ENCODE results near the gene ZNF609. TPM values are rescaled to one million over a fixed set of nuclear protein-coding genes. Genes with fewer than 3 reads are reported as not detected.

ZNF609 gene
- polyA plus RNA-seq, 3 donors = 1.3 to 13.2 (median 1.7) TPM

GRCh38 chr15:64527263-64527984 lies 67.0 kb downstream of the ZNF609 start:
- Histone ChIP-seq H3K36me3 (replicated peaks in 1 of 2; ENCODE audit: control insufficient read depth in 1 of 2, insufficient read depth in 2 of 2, low read length in 2 of 2) (peaks cover 5 to 30% of the 10 kb centered on the region in 2 donors), H3K9me3 (replicated peaks in 1 of 2; ENCODE audit: control insufficient read depth in 1 of 2, insufficient read depth in 1 of 2, low read length in 2 of 2) (no peaks in the 10 kb centered on the region), H2AFZ (ENCODE audit: insufficient read depth, low read depth, low read length, poor library complexity, severe bottlenecking) (no peak overlapping the region), H3K27me3 (ENCODE audit: control insufficient read depth in 2 of 2, insufficient read depth in 2 of 2, low read length in 2 of 2) (no peaks in the 10 kb centered on the region), H3K79me2 (ENCODE audit: insufficient read depth, low read length) (peaks cover 97% of the 10 kb centered on the region), H3K4me3 (replicated peaks in 1 of 3; ENCODE audit: low read depth in 2 of 3, low read length in 3 of 3) (no peak overlapping the region), H4K20me1 (ENCODE audit: insufficient read depth, low read length) (peaks cover 95% of the 10 kb centered on the region), H3K4me2 (replicated peaks; ENCODE audit: extremely low read depth, low read length, poor library complexity, severe bottlenecking) (no peak overlapping the region), H3K9ac (ENCODE audit: insufficient read depth, low read length, poor library complexity, severe bottlenecking) (no peak overlapping the region), H3K4me1 (ENCODE audit: control insufficient read depth in 1 of 2, insufficient read depth in 2 of 2, low read length in 2 of 2) (peaks cover under 1 to 1% of the 10 kb centered on the region in 2 donors), H3K27ac (ENCODE audit: low read depth in 1 of 2, low read length in 2 of 2) (peak overlapping the region in 1 of 2 donors; percentile 2)
- Mint-ChIP-seq H3K9me3 (no peaks in the 10 kb centered on the region), H3K27me3 (ENCODE audit: low read depth in 3 of 3) (no peaks in the 10 kb centered on the region), H3K27ac (peak overlapping the region in 4 of 7 donors; percentile 0 to 55 (median 25)), H3K4me1 (peaks cover 18% of the 10 kb centered on the region), H3K4me3 (no peak overlapping the region), H3K36me3 (peaks cover 16 to 22% of the 10 kb centered on the region in 2 donors)
- intact Hi-C loops (cut with micrococcal nuclease) = no loop called here
- TF ChIP-seq CTCF (IDR thresholded peaks at IDR 0.05) = no peak
- WGBS (ENCODE audit: insufficient coverage) = no CpG with 5 or more reads among the region's 4 CpGs
- DNase-seq = no peak

GRCh38 chr15:64528871-64529270 lies 68.5 kb downstream of the ZNF609 start:
- Histone ChIP-seq H3K4me2 (replicated peaks; ENCODE audit: extremely low read depth, low read length, poor library complexity, severe bottlenecking) (no peak overlapping the region), H3K27me3 (ENCODE audit: control insufficient read depth in 2 of 2, insufficient read depth in 2 of 2, low read length in 2 of 2) (no peaks in the 10 kb centered on the region), H3K4me1 (ENCODE audit: control insufficient read depth in 1 of 2, insufficient read depth in 2 of 2, low read length in 2 of 2) (peaks cover 6 to 8% of the 10 kb centered on the region in 2 donors), H3K36me3 (replicated peaks in 1 of 2; ENCODE audit: control insufficient read depth in 1 of 2, insufficient read depth in 2 of 2, low read length in 2 of 2) (peaks cover 5 to 30% of the 10 kb centered on the region in 2 donors), H4K20me1 (ENCODE audit: insufficient read depth, low read length) (peaks cover 96% of the 10 kb centered on the region), H3K9me3 (replicated peaks in 1 of 2; ENCODE audit: control insufficient read depth in 1 of 2, insufficient read depth in 1 of 2, low read length in 2 of 2) (no peaks in the 10 kb centered on the region), H3K4me3 (replicated peaks in 1 of 3; ENCODE audit: low read depth in 2 of 3, low read length in 3 of 3) (no peak overlapping the region), H3K27ac (ENCODE audit: low read depth in 1 of 2, low read length in 2 of 2) (no peak overlapping the region), H3K9ac (ENCODE audit: insufficient read depth, low read length, poor library complexity, severe bottlenecking) (no peak overlapping the region), H3K79me2 (ENCODE audit: insufficient read depth, low read length) (peaks cover 97% of the 10 kb centered on the region), H2AFZ (ENCODE audit: insufficient read depth, low read depth, low read length, poor library complexity, severe bottlenecking) (no peak overlapping the region)
- intact Hi-C loops (cut with micrococcal nuclease) = no loop called here
- DNase-seq = no peak
- Mint-ChIP-seq H3K27me3 (ENCODE audit: low read depth in 3 of 3) (peaks cover 0 to 2% (median 0%) of the 10 kb centered on the region in 3 donors), H3K27ac (no peak overlapping the region), H3K9me3 (no peaks in the 10 kb centered on the region), H3K36me3 (peaks cover 19 to 27% of the 10 kb centered on the region in 2 donors), H3K4me3 (no peak overlapping the region), H3K4me1 (peaks cover 25% of the 10 kb centered on the region)
- no peak for TF ChIP-seq CTCF (IDR thresholded peaks at IDR 0.05)
- 98% methylated on average over 10 of the region's 10 CpGs for WGBS (ENCODE audit: insufficient coverage)

Data from CD14-positive monocyte (primary cell).